SK-N-SH (cell line): ENCODE measurements around the gene ANGPTL8.

Source experiments
- JUND ChIP-seq: IDR thresholded peaks from 2 replicates; pipeline ENCODE4 v1.4.0; 2012
- TF ChIP-seq, protein P1 (sequence below): fragments of 150-350 bp; IDR thresholded peaks from 2 replicates; pipeline ENCODE4 v1.6.1; 2017; ENCODE audit warnings: antibody characterized with exemption, low read length, low read depth, borderline replicate concordance
- TF ChIP-seq, protein P2 (sequence below): fragments of 200-600 bp; sonication (generic); IDR thresholded peaks from 2 replicates; pipeline ENCODE4 v1.6.1; 2017; ENCODE audit warnings: antibody characterized with exemption, mild to moderate bottlenecking, moderate library complexity

DNA sequence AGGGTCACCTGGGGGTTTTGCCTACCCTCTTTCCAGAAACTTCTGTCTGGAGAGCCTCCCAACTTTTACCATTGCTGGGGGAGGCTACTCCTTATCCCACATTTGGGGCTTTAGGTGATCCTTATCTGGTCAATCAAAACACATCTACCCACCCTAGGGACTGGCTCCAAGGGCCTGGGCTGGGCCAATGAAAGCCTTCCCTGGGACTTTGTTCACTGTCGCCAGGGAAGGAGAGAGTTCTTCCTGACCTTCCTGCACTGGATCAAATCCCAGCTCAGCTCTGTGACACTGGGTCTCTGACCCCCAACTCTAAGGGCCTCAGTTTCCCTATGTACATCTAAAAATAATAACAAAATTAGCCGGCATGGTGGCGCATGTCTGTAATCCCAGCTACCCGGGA lies 11.8 kb downstream of the ANGPTL8 start:
- TF ChIP-seq, protein P1, sequence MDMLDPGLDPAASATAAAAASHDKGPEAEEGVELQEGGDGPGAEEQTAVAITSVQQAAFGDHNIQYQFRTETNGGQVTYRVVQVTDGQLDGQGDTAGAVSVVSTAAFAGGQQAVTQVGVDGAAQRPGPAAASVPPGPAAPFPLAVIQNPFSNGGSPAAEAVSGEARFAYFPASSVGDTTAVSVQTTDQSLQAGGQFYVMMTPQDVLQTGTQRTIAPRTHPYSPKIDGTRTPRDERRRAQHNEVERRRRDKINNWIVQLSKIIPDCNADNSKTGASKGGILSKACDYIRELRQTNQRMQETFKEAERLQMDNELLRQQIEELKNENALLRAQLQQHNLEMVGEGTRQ, result no peak
- TF ChIP-seq, protein P2, sequence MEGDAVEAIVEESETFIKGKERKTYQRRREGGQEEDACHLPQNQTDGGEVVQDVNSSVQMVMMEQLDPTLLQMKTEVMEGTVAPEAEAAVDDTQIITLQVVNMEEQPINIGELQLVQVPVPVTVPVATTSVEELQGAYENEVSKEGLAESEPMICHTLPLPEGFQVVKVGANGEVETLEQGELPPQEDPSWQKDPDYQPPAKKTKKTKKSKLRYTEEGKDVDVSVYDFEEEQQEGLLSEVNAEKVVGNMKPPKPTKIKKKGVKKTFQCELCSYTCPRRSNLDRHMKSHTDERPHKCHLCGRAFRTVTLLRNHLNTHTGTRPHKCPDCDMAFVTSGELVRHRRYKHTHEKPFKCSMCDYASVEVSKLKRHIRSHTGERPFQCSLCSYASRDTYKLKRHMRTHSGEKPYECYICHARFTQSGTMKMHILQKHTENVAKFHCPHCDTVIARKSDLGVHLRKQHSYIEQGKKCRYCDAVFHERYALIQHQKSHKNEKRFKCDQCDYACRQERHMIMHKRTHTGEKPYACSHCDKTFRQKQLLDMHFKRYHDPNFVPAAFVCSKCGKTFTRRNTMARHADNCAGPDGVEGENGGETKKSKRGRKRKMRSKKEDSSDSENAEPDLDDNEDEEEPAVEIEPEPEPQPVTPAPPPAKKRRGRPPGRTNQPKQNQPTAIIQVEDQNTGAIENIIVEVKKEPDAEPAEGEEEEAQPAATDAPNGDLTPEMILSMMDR, result no peak
- no peak for TF ChIP-seq JUND
